HepG2 (cell line): Measurements from ENCODE around the gene ARHGAP25. TPM values are rescaled to one million over a fixed set of nuclear protein-coding genes. Genes with fewer than 3 reads are reported as not detected.

Experiments
- ATAC-seq: fragments of 200-7000 bp; cut with Tn5 transposase; 3 replicates; pipeline ENCODE4 v1.9.1; 2020; ENCODE audit warnings: mild to moderate bottlenecking, moderate library complexity
- BruUV-seq: library from RNA; stranded (reverse); fragments of 400-500 nt; replicated peaks from 2 replicates; lab custom pipeline; 2021; lab: Mats Ljungman, UMichigan
- CTCF ChIA-PET: fragments of 300-600 bp; formaldehyde crosslinking; extraction: SDS; loops from one replicate; lab custom pipeline; 2021; ENCODE audit warnings: low total read pairs, inconsistent platforms, low intra/inter-chr PET ratio; lab: Yijun Ruan, JAX
- POLR2A ChIA-PET: fragments of 350-600 bp; sonication (Branson Sonifier 250); formaldehyde crosslinking; loops from one replicate; lab custom pipeline; 2020; ENCODE audit warnings: antibody characterized with exemption, inconsistent platforms; lab: Yijun Ruan, JAX
- DNase-seq: peaks from one replicate; pipeline ENCODE4 v3.0.0-alpha.2; 2015; ENCODE audit warnings: low spot score
- FAIRE-seq: peaks from 3 replicates; lab custom pipeline; 2011; peaks lifted over from hg19 to GRCh38; lab: Jason Lieb, UNC
- H2AFZ ChIP-seq: one replicate; pipeline ENCODE4 v1.6.1; 2011; ENCODE audit warnings: low read length, inconsistent platforms
- H3K27ac ChIP-seq: fragments of 300-600 bp; 3 replicates; pipeline ENCODE4 v1.8.0; 2011; ENCODE audit warnings: mixed run types, mild to moderate bottlenecking, mixed read lengths, low read length, inconsistent platforms; ENCODE audit not compliant: insufficient read depth; ENCODE audit errors: extremely low read length
- H3K27me3 ChIP-seq, 2 experiments: fragments of 200-600 bp in 1 of 2; 2 replicates in 1 of 2; 3 replicates in 1 of 2; pipeline versions ENCODE4 v1.6.0 to v1.8.0; 2011; ENCODE audit warnings: low read length in 2 of 2, mild to moderate bottlenecking in 2 of 2, moderate library complexity in 2 of 2, inconsistent platforms in 1 of 2; ENCODE audit not compliant: insufficient read depth in 2 of 2, control insufficient read depth in 1 of 2
- H3K36me3 ChIP-seq, 2 experiments: fragments of 200-600 bp in 1 of 2; replicated peaks in 1 of 2; 2 replicates in 1 of 2; 3 replicates in 1 of 2; pipeline versions ENCODE4 v1.5.1 to v1.8.0; 2011; ENCODE audit warnings: low read length in 2 of 2, inconsistent platforms in 1 of 2; ENCODE audit not compliant: insufficient read depth in 2 of 2, control insufficient read depth in 1 of 2
- H3K4me1 ChIP-seq: 2 replicates; pipeline ENCODE4 v1.5.1; 2012; ENCODE audit warnings: low read length, inconsistent platforms; ENCODE audit not compliant: insufficient read depth
- H3K4me2 ChIP-seq: 2 replicates; pipeline ENCODE4 v1.6.0; 2011; ENCODE audit warnings: low read depth, low read length, inconsistent platforms
- H3K4me3 ChIP-seq, 3 experiments: fragments of 200-600 bp in 1 of 3; sonication (generic), shearing (Covaris generic) in 1 of 3; replicated peaks in 1 of 3; 2 replicates each; pipeline ENCODE4 v1.5.1; 2011 to 2016; ENCODE audit warnings: low read length in 3 of 3, inconsistent platforms in 2 of 3, low read depth in 2 of 3, mild to moderate bottlenecking in 2 of 3, control low read depth in 1 of 3, mixed read lengths in 1 of 3; ENCODE audit not compliant: insufficient read depth in 1 of 3
- H3K79me2 ChIP-seq: one replicate; pipeline ENCODE4 v1.6.1; 2011; ENCODE audit warnings: low read length, inconsistent platforms; ENCODE audit not compliant: insufficient read depth
- H3K9ac ChIP-seq: 2 replicates; pipeline ENCODE4 v1.6.0; 2011; ENCODE audit warnings: mild to moderate bottlenecking, low read depth, low read length, inconsistent platforms; ENCODE audit not compliant: insufficient read depth
- H3K9me3 ChIP-seq: 2 replicates; pipeline ENCODE4 v1.5.1; 2012; ENCODE audit warnings: mild to moderate bottlenecking, low read length
- H4K20me1 ChIP-seq: 2 replicates; pipeline ENCODE4 v1.6.0; 2011; ENCODE audit warnings: inconsistent platforms, mild to moderate bottlenecking, low read length, moderate library complexity; ENCODE audit not compliant: insufficient read depth
- ATF7-NPFF ChIP-seq: sonication (generic); formaldehyde crosslinking; IDR thresholded peaks from 2 replicates; pipeline ENCODE4 v1.8.1; 2023; ENCODE audit warnings: mild to moderate bottlenecking, low read depth, missing genetic modification reagents, moderate library complexity
- BORCS8-MEF2B ChIP-seq: sonication (generic); formaldehyde crosslinking; IDR thresholded peaks from 2 replicates; pipeline ENCODE4 v1.8.0; 2022; ENCODE audit warnings: mild to moderate bottlenecking, missing genetic modification reagents
- CREB1 ChIP-seq, 2 experiments: fragments of 450-650 bp in 1 of 2; IDR thresholded peaks; 2 replicates each; pipeline ENCODE4 v1.6.1; 2016 to 2017; ENCODE audit warnings: control low read depth in 1 of 2, mild to moderate bottlenecking in 1 of 2, missing compliant biosample characterization in 1 of 2, missing genetic modification characterization in 1 of 2
- HNRNPLL ChIP-seq: fragments of 200-400 bp; formaldehyde crosslinking; IDR thresholded peaks from 2 replicates; pipeline ENCODE4 v1.6.1; 2017; ENCODE audit warnings: mild to moderate bottlenecking, low read depth, low read length; ENCODE audit not compliant: poor library complexity, severe bottlenecking
- KDM4B ChIP-seq: sonication (generic); formaldehyde crosslinking; IDR thresholded peaks from 2 replicates; pipeline ENCODE4 v1.4.0; 2020; ENCODE audit warnings: missing genetic modification reagents
- MTF2 ChIP-seq: sonication (generic); formaldehyde crosslinking; IDR thresholded peaks from 2 replicates; pipeline ENCODE4 v1.5.0; 2020; ENCODE audit warnings: missing genetic modification reagents, borderline replicate concordance
- NR1H2 ChIP-seq: sonication (generic); formaldehyde crosslinking; IDR thresholded peaks from 2 replicates; pipeline ENCODE4 v1.8.1; 2022; ENCODE audit warnings: low read depth, missing genetic modification reagents, borderline replicate concordance
- PAWR ChIP-seq: sonication (generic); formaldehyde crosslinking; IDR thresholded peaks from 2 replicates; pipeline ENCODE4 v1.4.0; 2020; ENCODE audit warnings: missing genetic modification reagents, mild to moderate bottlenecking, borderline replicate concordance
- SOX6 ChIP-seq, 2 experiments: fragments of 450-650 bp in 1 of 2; sonication (generic) in 1 of 2; formaldehyde crosslinking in 1 of 2; IDR thresholded peaks; 2 replicates each; pipeline versions ENCODE4 v1.4.0 to v1.6.1; 2017 to 2020; ENCODE audit warnings: antibody characterized with exemption in 1 of 2, mild to moderate bottlenecking in 1 of 2, missing genetic modification reagents in 1 of 2
- SYNCRIP ChIP-seq: fragments of 200-400 bp; formaldehyde crosslinking; IDR thresholded peaks from 2 replicates; pipeline ENCODE4 v1.6.1; 2018; ENCODE audit warnings: mild to moderate bottlenecking, low read depth, low read length; ENCODE audit not compliant: insufficient read depth
- THYN1 ChIP-seq: sonication (generic); formaldehyde crosslinking; IDR thresholded peaks from 2 replicates; pipeline ENCODE4 v1.8.1; 2023; ENCODE audit warnings: low read depth, mild to moderate bottlenecking, moderate library complexity, missing genetic modification reagents, borderline replicate concordance
- ZFAT ChIP-seq: sonication (generic); formaldehyde crosslinking; conservative IDR thresholded peaks from 2 replicates; pipeline ENCODE4 v1.8.1; 2023; ENCODE audit warnings: missing genetic modification reagents, inconsistent platforms
- ZNF335 ChIP-seq: sonication (generic); formaldehyde crosslinking; IDR thresholded peaks from 2 replicates; pipeline ENCODE4 v1.4.0; 2020; ENCODE audit warnings: missing genetic modification reagents
- ZNF687 ChIP-seq: sonication (generic); formaldehyde crosslinking; IDR thresholded peaks from 2 replicates; pipeline ENCODE4 v1.5.1; 2020; ENCODE audit warnings: mild to moderate bottlenecking, missing genetic modification reagents, moderate library complexity
- ZNF7 ChIP-seq: IDR thresholded peaks from 2 replicates; pipeline ENCODE4 v1.6.1; 2016; ENCODE audit warnings: missing biosample characterization, missing genetic modification reagents
- ZNF713 ChIP-seq: sonication (generic); formaldehyde crosslinking; IDR thresholded peaks from 2 replicates; pipeline ENCODE4 v1.4.0; 2020; ENCODE audit warnings: mild to moderate bottlenecking, missing genetic modification reagents
- ZNF75D ChIP-seq: sonication (generic); formaldehyde crosslinking; IDR thresholded peaks from 2 replicates; pipeline ENCODE4 v1.8.1; 2023; ENCODE audit warnings: missing genetic modification reagents, mild to moderate bottlenecking, borderline replicate concordance
- ZNF792 ChIP-seq: IDR thresholded peaks from 2 replicates; pipeline ENCODE4 v1.6.1; 2016
- ZUFSP ChIP-seq: sonication (generic); formaldehyde crosslinking; IDR thresholded peaks from 2 replicates; pipeline ENCODE4 v1.9.0; 2021; ENCODE audit warnings: missing genetic modification reagents, mild to moderate bottlenecking, borderline replicate concordance
- WGBS: methylation state at CpG from one replicate; pipeline ENCODE4 v1.1.6; 2017; ENCODE audit warnings: low lambda C conversion rate; 5-methylcytosine and 5-hydroxymethylcytosine counted together
- in situ Hi-C: cut with HindIII; loops from 2 replicates; pipeline ENCODE4 v1.10.0; 2017; ENCODE audit warnings: low pct_unique_long_range_greater_than_20kb; ENCODE audit not compliant: extremely low pct_ligation_motif_present
- intact Hi-C: fragments of 100-400 bp; cut with micrococcal nuclease; formaldehyde crosslinking; loops from one replicate; pipeline ENCODE4 v1.10.0; 2022; ENCODE audit not compliant: unreplicated experiment
- polyA plus RNA-seq, 8 experiments: library from polyadenylated mRNA; depleted of rRNA in 3 of 8; stranded (reverse) in 7 of 8; unstranded in 1 of 8; fragments of >200 nt; fragmentation: Illumina TruSeq in 4 of 8; extraction: Trizol in 4 of 8; gene quantifications; 2 replicates each; pipeline versions ENCODE4 v1.2.1 to v1.2.3, GENCODE V29; 2011 to 2016; ENCODE audit warnings: low read depth in 4 of 8, missing spikeins in 1 of 8, mixed read lengths in 1 of 8; ENCODE audit not compliant: insufficient read depth in 1 of 8
- total RNA-seq, 5 experiments: library from RNA; depleted of rRNA; stranded (reverse); fragments of >200 nt; fragmentation: Illumina TruSeq; extraction: Trizol; gene quantifications; 2 replicates each; pipeline ENCODE4 v1.2.3, GENCODE V29; 2016; ENCODE audit warnings: low read depth in 1 of 5

The ARHGAP25 gene
- total and polyA plus RNA-seq, 2 of the 13 experiments (the other 11 are each of a cell fraction or from before 2014, with no cell fraction given), result not detected

- Histone ChIP-seq H3K4me3 (no peak overlapping the region), H3K27me3 (no peaks in the 10 kb centered on the region), H3K9me3 (peaks cover 5% of the 10 kb centered on the region), H3K27ac (no peak overlapping the region), H3K9ac (no peak overlapping the region)
- POLR2A ChIA-PET, result no interaction called here
- WGBS, result 43% methylated on average over 2 of the region's 2 CpGs
- intact Hi-C loops, result no loop called here
- CTCF ChIA-PET, result no interaction called here
- no TSS peak for BruUV-seq
- no peak for TF ChIP-seq ZNF687 (CRISPR knock-in tag)
- TF ChIP-seq ZNF75D (CRISPR knock-in tag), result no peak
- no peak for TF ChIP-seq ZFAT (CRISPR knock-in tag)
- no peak for TF ChIP-seq SYNCRIP
- TF ChIP-seq THYN1 (CRISPR knock-in tag), result no peak
- no peak for TF ChIP-seq HNRNPLL
- TF ChIP-seq SOX6 (IDR thresholded peaks at IDR 0.05), result no peak
- TF ChIP-seq SOX6 (CRISPR knock-in tag; IDR thresholded peaks at IDR 0.05), result no peak
- TF ChIP-seq ZNF792 (CRISPR knock-in tag), result no peak
- no peak for TF ChIP-seq ATF7-NPFF (CRISPR knock-in tag)
- TF ChIP-seq KDM4B (CRISPR knock-in tag), result no peak
- no peak for TF ChIP-seq ZNF713 (CRISPR knock-in tag)
- TF ChIP-seq ZNF335 (CRISPR knock-in tag), result no peak
- no peak for TF ChIP-seq ZNF7
- TF ChIP-seq CREB1 (IDR thresholded peaks at IDR 0.05), result no peak
- TF ChIP-seq CREB1 (CRISPR knock-in tag; IDR thresholded peaks at IDR 0.05), result no peak
- TF ChIP-seq BORCS8-MEF2B, result no peak
- no peak for TF ChIP-seq MTF2
- no peak for TF ChIP-seq PAWR (CRISPR knock-in tag)
- no peak for TF ChIP-seq NR1H2
- TF ChIP-seq ZUFSP (CRISPR knock-in tag), result no peak
- TF ChIP-seq, all 625 proteins: peak for 0
- H4K20me1 ChIP-seq, result no peaks in the 10 kb centered on the region
- FAIRE-seq (no peak), ATAC-seq (no peak), DNase-seq (no peak)
- no peak overlapping the region for H3K4me2 ChIP-seq
- H3K36me3 ChIP-seq, result no peaks in the 10 kb centered on the region
- H2AFZ ChIP-seq, result no peak overlapping the region
- H3K79me2 ChIP-seq, result no peaks in the 10 kb centered on the region
- in situ Hi-C loops, result no loop called here
- H3K4me1 ChIP-seq, result no peaks in the 10 kb centered on the region
Measured at GRCh38 chr2:68693951-68694350, 40.7 kb upstream of the ARHGAP25 start.
